GM19351 (cell line): ENCODE measurements around the gene DPF3.

Source experiments
- ATAC-seq: cut with Tn5 transposase; IDR thresholded peaks from one replicate; pipeline ENCODE4 v1.9.1; 2021; ENCODE audit warnings: mild to moderate bottlenecking, moderate library complexity; ENCODE audit not compliant: unreplicated experiment

The DPF3 gene

GRCh38 chr14:72621387-72622065 is 272.4 kb downstream of the DPF3 start:
- no peak for ATAC-seq

- ATAC-seq, result no peak
Observed at GRCh38 chr14:72619881-72620280, 274.0 kb downstream of the DPF3 start.

- no peak for ATAC-seq
Observed at GRCh38 chr14:72619111-72619571, 274.8 kb downstream of the DPF3 start.

GRCh38 chr14:72618424-72618823 is 275.5 kb downstream of the DPF3 start:
- no peak for ATAC-seq

GRCh38 chr14:72617391-72618031 is 276.4 kb downstream of the DPF3 start:
- no peak for ATAC-seq

- no peak for ATAC-seq
Observed at GRCh38 chr14:72616811-72617210, 277.1 kb downstream of the DPF3 start.

- ATAC-seq, result no peak
Observed at GRCh38 chr14:72616294-72616693, 277.6 kb downstream of the DPF3 start.

DNA sequence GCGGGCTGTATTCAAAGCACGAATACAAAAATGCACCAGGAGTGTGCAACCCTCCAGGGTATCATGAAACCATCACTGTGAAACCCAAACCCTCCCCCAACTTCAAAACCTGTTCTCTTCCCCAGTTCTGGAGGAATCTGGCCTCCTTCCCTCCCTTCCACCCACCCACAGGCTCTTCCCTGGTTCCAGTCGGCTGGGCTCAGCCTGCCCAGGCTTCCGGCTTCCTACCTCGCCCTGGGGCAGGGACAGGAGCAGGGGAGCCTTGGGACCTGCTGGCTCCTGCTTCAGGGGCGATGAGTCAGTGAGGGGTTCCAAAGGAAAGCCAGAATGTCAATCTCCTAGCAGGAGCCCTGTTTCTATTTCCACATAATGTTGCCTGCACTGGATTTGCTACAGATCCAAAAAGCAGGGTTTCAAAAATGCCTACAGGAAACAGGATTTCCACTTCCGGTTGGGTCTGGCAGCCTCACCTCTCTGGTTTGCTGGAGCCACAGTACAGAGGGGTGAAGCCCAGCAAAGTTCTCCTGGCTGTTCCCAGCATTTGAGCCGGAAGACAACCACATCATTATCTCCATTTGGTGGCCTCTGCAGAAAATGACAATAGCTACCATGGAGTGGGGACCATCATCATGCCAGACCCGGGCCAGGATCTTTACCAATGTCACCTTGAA is 278.3 kb downstream of the DPF3 start:
- ATAC-seq, result no peak

DNA sequence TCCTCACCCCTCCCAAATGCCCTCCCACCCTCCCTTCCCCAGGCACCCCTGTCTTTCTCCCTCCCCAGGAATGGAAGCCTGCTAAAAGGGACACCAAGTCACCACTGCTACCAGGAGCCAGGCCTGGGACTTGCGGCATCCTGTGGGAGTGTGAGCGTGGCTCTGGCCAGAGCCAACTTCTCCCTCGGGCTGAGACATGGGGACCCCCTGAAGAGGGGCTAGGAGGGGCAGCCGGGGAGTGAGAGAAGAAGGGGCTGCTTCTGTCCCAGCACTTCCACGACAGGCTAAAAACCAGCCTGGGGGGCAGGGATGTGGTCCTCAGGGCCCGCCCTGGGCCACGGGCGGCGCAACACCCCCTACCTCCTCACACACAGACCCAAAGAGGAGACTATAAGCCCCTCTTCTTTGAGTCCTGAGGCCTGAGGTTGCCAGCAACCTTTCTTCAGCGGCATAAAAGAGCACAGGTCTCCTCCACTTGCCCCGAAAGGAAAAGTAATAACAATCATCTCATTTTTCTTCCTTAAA is 278.9 kb downstream of the DPF3 start:
- no peak for ATAC-seq

GRCh38 chr14:72614365-72614764 is 279.5 kb downstream of the DPF3 start:
- ATAC-seq, result no peak

GRCh38 chr14:72613975-72614319 is 280.0 kb downstream of the DPF3 start:
- ATAC-seq, result no peak

DNA sequence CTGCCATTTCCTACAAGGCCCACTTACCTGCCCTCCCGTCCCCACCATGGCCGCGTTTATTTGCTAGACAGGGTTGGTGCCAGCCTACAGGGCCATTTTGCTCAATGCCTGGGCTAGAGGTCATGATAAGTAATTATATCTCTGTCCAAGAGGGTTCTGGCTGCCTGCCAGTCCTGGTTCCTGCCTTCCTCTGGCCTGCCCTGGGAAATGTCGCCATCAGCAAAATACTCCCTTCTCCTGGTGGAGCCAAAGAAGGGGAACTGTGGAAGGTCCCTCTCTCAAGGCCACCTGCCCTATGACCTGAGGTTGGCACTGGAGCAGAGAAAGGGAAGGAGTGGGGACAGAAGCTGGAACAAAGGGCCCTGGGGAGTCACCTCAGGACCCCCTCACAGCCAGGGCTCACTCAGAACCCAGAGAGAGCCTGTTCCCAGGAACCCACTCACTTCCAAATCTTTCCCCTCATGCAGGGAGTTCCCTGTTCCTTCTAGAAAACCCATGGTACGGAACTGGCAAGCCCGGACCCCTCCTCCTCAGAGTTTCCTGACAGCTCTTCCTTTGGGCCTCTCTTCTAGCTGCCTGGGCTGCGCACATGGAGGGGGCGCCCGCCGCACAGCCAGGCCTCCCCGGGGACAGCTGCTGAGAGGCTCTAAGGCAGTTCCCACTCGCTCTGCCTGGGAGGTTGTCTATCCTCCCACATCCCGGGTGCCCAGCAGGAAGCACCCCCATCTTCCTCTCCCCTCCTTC is 280.5 kb downstream of the DPF3 start:
- no peak for ATAC-seq

DNA sequence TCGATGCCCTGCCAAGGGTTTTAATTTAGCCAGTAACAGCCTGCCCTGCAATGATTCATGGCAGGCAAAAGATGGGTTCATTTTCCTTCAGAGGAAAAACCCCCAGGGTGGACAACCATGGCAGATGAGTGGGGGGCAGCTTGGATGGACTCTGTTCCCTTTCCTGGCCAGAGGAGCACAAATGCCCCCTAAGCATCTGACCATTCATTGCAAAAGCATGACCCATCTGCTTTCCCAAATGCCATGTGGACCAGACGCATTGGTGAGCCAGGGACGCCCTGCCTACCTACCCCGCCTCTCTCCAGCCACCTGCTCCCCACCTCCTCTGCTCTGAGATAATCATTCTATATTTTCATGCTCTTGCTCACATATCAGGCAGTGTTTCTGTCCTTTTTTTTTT is 281.9 kb downstream of the DPF3 start:
- ATAC-seq, result no peak

DNA sequence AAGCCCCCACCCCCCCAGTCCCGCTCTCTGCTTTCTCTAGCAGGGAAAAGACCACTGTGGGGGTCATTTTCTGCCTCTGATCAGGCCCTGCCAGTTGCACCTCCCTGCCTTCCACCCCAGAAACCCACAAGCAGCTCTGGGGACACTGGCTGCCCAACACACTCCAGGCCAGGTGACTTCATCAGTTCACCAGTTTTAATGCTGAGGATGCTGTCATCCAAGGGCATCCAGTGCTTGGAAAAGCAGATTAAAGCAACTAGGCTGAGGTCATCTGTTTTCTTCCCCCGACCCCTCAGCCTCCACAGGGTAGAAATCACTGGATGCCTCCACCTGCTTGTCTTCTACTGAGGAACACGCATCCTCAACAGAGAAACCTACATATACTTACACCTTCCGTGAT is 282.4 kb downstream of the DPF3 start:
- no peak for ATAC-seq

DNA sequence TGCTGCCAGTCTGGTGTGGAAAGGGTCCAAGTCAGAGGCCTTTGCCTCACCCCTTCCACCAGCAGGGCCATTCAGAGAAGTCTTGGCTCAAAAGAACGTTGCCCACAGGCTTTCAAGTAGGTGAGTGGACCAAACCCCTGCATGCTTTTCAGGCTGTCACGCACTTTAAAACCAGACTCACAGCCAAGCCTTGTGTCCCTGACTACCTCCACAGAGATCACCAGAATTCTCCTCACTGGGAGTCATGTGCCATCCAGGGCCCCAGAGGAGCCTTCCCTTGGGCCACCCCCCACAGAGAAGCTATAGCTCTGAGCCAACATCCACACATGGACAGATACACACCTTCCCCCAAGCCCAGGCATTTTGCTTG is 283.1 kb downstream of the DPF3 start:
- no peak for ATAC-seq

DNA sequence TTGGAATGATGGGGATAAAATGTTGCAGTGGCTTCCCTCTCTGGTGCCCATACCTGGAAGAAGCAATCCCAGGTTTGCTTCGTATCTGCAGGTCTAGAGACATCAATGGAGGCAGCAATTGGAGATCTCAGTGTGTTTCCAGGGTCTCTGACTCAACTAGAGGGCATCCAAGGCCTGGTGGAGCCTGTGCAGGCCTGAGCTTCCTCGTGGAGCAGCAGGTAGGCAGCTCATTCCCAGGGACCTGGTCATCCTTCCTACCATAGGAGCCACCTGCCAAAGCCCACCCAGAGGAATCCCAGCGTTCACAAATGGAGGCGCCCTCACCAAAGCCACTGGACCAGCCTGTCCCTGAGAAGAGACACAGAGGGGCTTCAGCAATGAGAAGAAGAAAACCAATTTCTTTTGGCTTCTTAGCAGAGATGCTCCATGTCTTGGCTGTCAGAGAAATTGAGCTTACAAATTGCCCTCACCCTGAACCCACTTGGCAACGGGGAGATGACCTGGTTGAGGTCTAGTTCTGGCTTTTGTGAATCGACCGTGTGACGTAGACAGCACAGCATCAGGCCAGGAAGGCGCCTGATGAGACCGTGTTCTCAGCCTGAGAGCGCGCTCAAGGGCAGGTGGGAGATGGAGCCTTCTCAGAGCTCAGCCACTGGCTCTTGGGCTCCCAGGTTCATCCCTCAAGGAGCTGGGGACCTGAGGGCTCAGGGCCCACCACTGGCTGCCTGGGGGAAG is 283.6 kb downstream of the DPF3 start:
- ATAC-seq, result no peak

GRCh38 chr14:72609205-72609916 is 284.5 kb downstream of the DPF3 start:
- no peak for ATAC-seq

GRCh38 chr14:72608391-72609204 is 285.3 kb downstream of the DPF3 start:
- no peak for ATAC-seq
